Mesodermal cell (in vitro differentiated cells): Measurements from ENCODE around the gene ACHE. TPM values are rescaled to one million over a fixed set of nuclear protein-coding genes. Genes with fewer than 3 reads are reported as not detected.
"Not testable (repeated sequence)": the region's sequence is repeated elsewhere in the genome, so short reads cannot be mapped to it uniquely, and the experiment has no call there.

Source experiments
- H3K27ac ChIP-seq: 2 replicates; pipeline ENCODE4 v1.7.0; 2013; ENCODE audit warnings: mild to moderate bottlenecking, low read depth, low read length, moderate library complexity; ENCODE audit not compliant: severe bottlenecking
- H3K36me3 ChIP-seq: 2 replicates; pipeline ENCODE4 v1.7.1; 2013; ENCODE audit warnings: mild to moderate bottlenecking, low read length, moderate library complexity; ENCODE audit not compliant: control insufficient read depth, insufficient read depth
- H3K4me1 ChIP-seq: one replicate; pipeline ENCODE4 v1.7.1; 2013; ENCODE audit warnings: mild to moderate bottlenecking, low read length; ENCODE audit not compliant: insufficient read depth, control insufficient read depth, poor library complexity, severe bottlenecking
- H3K4me3 ChIP-seq: 2 replicates; pipeline ENCODE4 v1.7.0; 2013; ENCODE audit warnings: low read length, control low read depth, mild to moderate bottlenecking; ENCODE audit not compliant: insufficient read depth, poor library complexity, severe bottlenecking; ENCODE audit errors: extremely low read depth
- H3K9me3 ChIP-seq: 2 replicates; pipeline ENCODE4 v1.7.1; 2013; ENCODE audit warnings: mild to moderate bottlenecking, low read length, moderate library complexity; ENCODE audit not compliant: control insufficient read depth
- WGBS, 2 experiments: methylation state at CpG; one replicate each; pipeline ENCODE4 v1.1.5; 2013; ENCODE audit warnings: missing lambda C conversion rate in 2 of 2; ENCODE audit not compliant: insufficient coverage in 2 of 2; 5-methylcytosine and 5-hydroxymethylcytosine counted together
- polyA plus RNA-seq, 2 experiments: library from polyadenylated mRNA; stranded (reverse); fragments of 50-300 nt; gene quantifications; one replicate each; pipeline ENCODE4 v1.2.3, GENCODE V29; 2013

Gene ACHE
- 16.8 TPM for polyA plus RNA-seq (2013, experiment 1 of 2)
- 12.7 TPM for polyA plus RNA-seq (2013, experiment 2 of 2)

DNA sequence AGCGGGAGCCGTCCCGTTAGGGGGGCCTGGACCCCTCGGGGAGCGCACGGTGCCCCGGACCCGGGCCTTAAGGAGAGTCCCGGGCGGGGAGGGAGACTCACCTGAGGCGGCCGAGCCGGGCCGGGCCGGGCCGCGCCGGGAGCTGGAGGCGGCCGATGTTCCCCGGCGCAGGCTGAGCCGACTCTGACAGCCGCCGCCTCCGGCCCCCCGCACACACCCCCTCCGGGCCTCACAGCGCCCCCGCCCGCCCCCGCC, at the start of gene ACHE:
Gene ACHE (minus strand): TSS at position 188 of the 255 bp plus-strand sequence. CDS start 1,656 bp downstream, outside the sequence.
- WGBS, 2 experiments, result 0 to 1% methylated on average over 10 to 18 of the region's 32 CpGs
- H3K9me3 ChIP-seq, result no peaks in the 10 kb centered on the region
- peak within 1 kb of the TSS; percentile 69 for H3K4me3 ChIP-seq
- peaks cover 12% of the 10 kb centered on the region for H3K4me1 ChIP-seq
- no peak within 1 kb of the TSS for H3K27ac ChIP-seq
- H3K36me3 ChIP-seq, result peaks cover 3% of the 10 kb centered on the region

DNA sequence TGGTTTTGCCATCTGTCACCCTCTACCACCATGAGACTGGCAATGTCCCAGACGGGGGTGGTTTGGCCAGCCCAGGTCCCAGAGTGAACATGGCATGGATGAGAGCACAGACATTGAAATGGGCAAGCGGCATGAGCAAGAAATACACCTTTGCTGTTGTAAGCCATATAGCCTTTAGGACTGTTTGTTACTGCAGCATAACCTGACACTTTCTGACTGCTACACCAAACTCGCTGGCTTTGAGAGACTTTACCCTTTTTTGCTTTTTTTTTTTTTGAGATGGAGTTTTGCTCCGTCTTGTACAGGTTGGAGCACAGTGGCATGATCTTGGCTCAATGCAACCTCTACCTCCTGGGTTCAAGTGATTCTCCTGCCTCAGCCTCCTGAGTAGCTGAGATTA, 48.5 kb upstream of the ACHE start:
- H3K9me3 ChIP-seq, result no peaks in the 10 kb centered on the region
- WGBS, 2 experiments, result 90 to 100% methylated on average over 2 to 3 of the region's 4 CpGs
- H3K36me3 ChIP-seq, result no peaks in the 10 kb centered on the region
- no peak overlapping the region for H3K4me3 ChIP-seq
- no peaks in the 10 kb centered on the region for H3K4me1 ChIP-seq
- H3K27ac ChIP-seq, result no peak overlapping the region

GRCh38 chr7:100943693-100944092, 48.0 kb upstream of the ACHE start:
- Histone ChIP-seq H3K36me3 (no peaks in the 10 kb centered on the region), H3K4me3 (no peak overlapping the region), H3K4me1 (no peaks in the 10 kb centered on the region), H3K27ac (no peak overlapping the region), H3K9me3 (no peaks in the 10 kb centered on the region)
- WGBS, 2 experiments, result 83 to 94% methylated on average over 3 of the region's 5 CpGs

DNA sequence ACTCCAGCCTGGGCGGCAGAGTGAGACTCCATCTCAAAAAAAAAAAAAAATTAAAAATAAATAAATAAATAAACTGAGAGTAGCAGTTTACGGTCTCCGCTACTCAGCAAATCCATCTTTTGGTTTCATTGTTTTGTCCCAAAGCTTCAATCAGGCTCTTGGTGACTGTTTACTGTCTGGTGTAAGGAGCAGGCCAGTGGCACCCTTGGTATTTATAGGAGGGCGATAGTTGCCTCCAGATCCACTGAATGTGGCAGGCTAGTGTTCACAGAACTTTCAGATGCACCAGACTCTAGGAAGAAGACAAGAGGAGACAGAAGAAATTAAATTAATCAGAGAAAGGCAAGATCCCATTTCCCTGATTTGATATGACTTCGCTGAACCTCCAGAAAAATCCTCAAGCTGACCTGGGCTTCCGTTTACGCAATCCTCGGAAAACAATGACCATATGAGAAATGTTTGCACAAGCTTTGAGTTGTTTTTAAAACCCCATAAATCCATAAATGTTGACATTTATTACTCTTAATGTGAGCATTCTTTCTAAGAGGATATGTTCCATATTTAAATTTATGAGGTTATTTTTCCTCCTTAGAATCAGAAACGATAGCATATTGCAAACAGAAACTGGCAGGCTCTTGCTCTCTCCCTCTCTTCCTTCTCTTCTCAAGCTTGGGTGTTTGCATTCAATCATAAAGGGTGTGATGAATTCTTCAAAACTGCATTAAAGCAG, 46.5 kb upstream of the ACHE start:
- 93 to 96% methylated on average over 3 to 7 of the region's 9 CpGs for WGBS, 2 experiments
- H3K4me3 ChIP-seq, result no peak overlapping the region
- H3K36me3 ChIP-seq, result no peaks in the 10 kb centered on the region
- no peak overlapping the region for H3K27ac ChIP-seq
- no peaks in the 10 kb centered on the region for H3K4me1 ChIP-seq
- no peaks in the 10 kb centered on the region for H3K9me3 ChIP-seq

DNA sequence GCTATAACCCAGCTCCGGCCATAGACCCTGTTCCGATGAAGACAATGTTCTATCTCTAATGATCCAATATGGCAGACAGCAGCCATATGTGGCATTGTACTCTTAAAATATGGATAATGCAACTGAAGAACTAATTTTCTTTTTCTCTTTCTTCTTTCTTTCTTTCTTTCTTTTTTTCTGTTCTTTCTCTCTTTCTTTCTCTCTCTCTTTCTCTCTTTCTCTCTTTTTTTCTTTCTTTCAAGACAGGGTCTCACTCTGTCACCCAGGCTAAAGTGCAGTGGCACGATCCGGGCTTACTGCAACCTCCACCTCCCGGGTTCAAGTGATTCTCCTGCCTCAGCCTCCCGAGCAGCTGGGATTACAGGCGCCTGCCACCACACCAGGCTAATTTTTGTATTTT, 40.5 kb upstream of the ACHE start:
- 80 to 96% methylated on average over 5 of the region's 7 CpGs for WGBS, 2 experiments
- not testable (repeated sequence) for H3K9me3 ChIP-seq

GRCh38 chr7:100935381-100935780, 39.7 kb upstream of the ACHE start:
- not testable (repeated sequence) for H3K27ac ChIP-seq, H3K36me3 ChIP-seq, H3K4me1 ChIP-seq, H3K9me3 ChIP-seq, H3K4me3 ChIP-seq
- WGBS, 2 experiments, result 100% methylated on average over 1 of the region's 2 CpGs; no CpG with 5 or more reads in 1 of the 2 experiments

More for the DNA sequence above, 40.5 kb upstream of the ACHE start:
- not testable (repeated sequence) for H3K36me3 ChIP-seq, H3K27ac ChIP-seq, H3K4me3 ChIP-seq, H3K4me1 ChIP-seq

DNA sequence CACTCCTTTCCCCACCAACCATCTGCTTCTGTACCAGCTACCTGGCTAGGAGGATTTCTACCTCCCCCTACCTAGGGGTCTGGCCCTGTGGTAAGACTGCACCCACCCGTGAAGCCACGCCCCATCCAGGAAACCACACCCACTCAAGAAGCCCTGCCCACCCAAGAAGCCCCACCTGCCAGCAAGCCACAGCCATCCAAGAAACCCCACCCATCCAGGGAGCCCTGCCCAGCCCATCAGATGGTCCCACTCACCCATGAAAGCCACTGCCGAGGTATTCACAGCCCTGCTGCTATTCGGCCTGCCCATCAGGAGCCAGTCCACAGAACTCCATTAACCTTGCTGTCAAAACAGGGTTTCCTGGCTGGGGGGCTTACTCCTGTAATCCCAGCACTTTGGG, 38.0 kb upstream of the ACHE start:
- Histone ChIP-seq H3K36me3 (no peaks in the 10 kb centered on the region), H3K4me1 (peaks cover 6% of the 10 kb centered on the region), H3K27ac (no peak overlapping the region), H3K9me3 (peaks cover 7% of the 10 kb centered on the region), H3K4me3 (no peak overlapping the region)
- WGBS, 2 experiments, result 62 to 65% methylated on average over 2 to 4 of the region's 4 CpGs

DNA sequence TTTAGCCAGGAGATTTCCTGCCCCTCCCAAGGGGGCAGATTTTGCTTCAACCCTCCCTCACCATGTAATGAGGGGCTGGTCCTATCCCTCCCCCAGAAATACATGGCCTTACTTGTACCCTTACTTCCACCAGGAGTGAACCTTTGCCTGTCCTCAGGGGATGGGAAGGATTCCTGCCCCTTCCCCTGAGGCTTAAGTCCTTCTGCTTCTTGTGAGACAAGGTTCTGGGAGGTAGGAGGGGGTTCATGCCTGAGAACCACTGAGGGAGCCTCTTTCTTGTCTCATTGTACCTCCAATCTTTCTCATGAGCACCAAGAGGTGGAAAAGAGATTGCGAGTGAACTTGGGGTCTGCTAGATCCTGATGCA, 34.1 kb upstream of the ACHE start:
- H3K36me3 ChIP-seq, result no peaks in the 10 kb centered on the region
- 100% methylated on average over 1 of the region's 1 CpG; no CpG with 5 or more reads in 1 of the 2 experiments for whole genome bisulfite sequencing, 2 experiments
- H3K4me1 ChIP-seq, result peaks cover 6% of the 10 kb centered on the region
- peaks cover 7% of the 10 kb centered on the region for H3K9me3 ChIP-seq
- no peak overlapping the region for H3K4me3 ChIP-seq
- no peak overlapping the region for H3K27ac ChIP-seq

GRCh38 chr7:100923616-100924015, 27.9 kb upstream of the ACHE start:
- WGBS, 2 experiments, result 68 to 70% methylated on average over 3 to 4 of the region's 4 CpGs

GRCh38 chr7:100921039-100921438, 25.4 kb upstream of the ACHE start:
- H3K36me3 ChIP-seq, result no peaks in the 10 kb centered on the region

More at GRCh38 chr7:100923616-100924015, 27.9 kb upstream of the ACHE start:
- H3K9me3 ChIP-seq, H3K36me3 ChIP-seq, H3K27ac ChIP-seq, H3K4me3 ChIP-seq, H3K4me1 ChIP-seq: not testable (repeated sequence)

GRCh38 chr7:100919779-100920437, 24.2 kb upstream of the ACHE start:
- not testable (repeated sequence) for H3K9me3 ChIP-seq, H3K4me1 ChIP-seq, H3K27ac ChIP-seq, H3K4me3 ChIP-seq, H3K36me3 ChIP-seq
- 85 to 88% methylated on average over 6 to 8 of the region's 9 CpGs for WGBS, 2 experiments

More at GRCh38 chr7:100921039-100921438, 25.4 kb upstream of the ACHE start:
- H3K9me3 ChIP-seq, result no peaks in the 10 kb centered on the region
- no peak overlapping the region for H3K4me3 ChIP-seq
- H3K4me1 ChIP-seq, result no peaks in the 10 kb centered on the region
- no peak overlapping the region for H3K27ac ChIP-seq
